ENCODE data around the gene LGR6.

Gene LGR6

DNA sequence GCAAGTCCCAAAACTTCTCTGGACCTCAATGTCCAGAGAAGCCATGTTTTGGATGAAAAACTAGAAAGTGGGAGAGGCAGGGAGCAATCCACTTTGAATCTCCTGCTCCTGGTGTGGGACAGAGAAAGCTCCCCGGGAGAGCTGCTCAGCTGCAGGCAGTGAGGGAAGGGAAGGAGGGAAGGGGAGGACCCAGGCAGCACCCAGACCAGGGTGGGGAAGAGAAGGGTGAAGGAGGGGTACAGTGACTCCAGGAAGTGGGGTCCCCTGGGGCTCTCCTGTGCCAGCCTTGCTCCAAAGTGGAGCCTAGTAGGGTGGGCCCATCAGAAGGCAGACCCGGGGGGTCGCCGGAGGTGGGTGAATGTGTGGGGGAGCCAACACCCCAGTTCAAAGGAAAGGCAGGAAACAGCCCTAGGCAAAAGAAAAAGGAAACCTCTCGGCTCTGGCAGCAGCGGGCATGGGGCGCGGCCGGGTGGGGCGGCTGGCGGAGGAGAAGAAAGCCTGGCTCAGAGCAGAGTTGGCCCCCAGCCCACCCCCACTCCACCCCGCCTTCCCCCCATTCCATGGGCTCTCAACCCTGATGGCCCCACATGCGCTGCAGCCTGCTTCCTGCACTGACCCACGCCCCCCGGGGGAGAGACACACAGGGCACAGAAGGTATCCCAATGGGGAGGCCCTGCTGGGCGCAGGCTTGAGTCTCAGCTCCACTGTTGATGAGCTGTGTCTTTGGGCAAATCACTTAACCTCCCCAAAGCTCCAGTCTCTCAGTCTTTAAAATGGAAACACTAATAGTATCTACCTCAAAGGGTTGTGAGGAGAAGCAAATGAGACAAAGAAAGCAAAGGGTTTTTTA, 5.7 kb downstream of the LGR6 start:
- DNase-seq (ENCODE audit: extremely low read depth in 1 of 2, low read depth in 1 of 2), result no peak

DNA sequence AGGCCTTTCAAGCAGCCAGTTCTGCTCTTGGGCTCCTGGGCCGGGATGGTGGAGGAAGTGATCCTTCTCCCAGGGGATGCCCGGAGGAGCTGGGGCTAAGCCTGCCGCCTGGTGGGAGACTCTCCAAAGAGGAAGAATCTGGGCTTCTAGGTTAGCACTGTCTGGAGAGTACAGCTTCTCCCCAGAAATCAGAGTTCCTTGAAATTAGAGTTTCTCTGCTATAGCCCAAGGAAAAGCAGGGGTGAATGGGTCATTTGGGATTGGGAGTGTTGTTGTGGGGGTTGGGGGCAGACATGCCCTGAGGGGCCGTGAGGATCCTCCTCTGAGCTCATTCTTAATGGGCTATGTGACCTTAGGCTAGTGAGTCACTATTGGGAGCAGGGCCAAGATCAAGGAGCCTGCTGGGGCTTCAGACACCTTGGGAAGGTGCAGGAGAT, 6.5 kb downstream of the LGR6 start:
- DNase-seq (ENCODE audit: extremely low read depth in 1 of 2, low read depth in 1 of 2), result no peak

DNA sequence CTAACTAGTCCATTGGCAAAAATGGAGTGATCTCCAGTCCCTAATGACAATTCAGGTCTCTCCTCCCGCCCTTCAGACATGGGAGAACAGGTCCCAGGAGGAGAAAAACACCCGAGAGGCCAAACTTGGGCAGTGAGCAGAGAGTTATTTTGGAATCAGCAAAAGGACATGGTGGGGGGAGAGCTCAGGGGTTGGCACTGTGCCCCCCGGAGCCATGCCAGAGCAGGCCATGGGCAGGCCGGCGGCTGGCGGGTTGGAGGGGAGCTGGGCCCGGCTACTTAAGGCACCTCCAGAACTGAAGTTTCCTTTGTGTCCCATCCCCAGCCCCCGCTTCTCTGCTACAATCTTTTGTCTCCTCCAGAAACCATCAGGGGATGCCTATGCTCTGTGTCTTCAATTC, 7.1 kb downstream of the LGR6 start:
- DNase-seq (ENCODE audit: extremely low read depth in 1 of 2, low read depth in 1 of 2), result no peak

DNA sequence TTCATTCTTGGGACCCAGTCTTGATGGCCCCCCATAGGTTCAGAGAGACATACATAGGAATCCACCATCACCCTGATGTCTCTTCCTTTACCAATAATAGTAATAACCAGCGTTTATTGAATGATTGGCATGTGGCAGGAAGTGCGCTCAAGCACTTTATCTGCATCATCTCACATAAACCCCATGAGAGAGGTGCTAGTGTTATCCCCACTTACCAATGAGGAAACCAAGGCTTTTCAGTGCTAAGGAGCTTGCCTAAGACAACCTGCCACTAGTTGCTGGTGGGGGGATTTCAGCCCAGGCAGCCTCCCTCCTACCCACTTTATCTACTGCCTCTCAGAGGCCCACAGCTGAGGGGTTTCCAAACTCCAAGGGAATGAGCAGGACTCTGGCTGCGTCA, 7.7 kb downstream of the LGR6 start:
- no peak for DNase-seq (ENCODE audit: extremely low read depth in 1 of 2, low read depth in 1 of 2)

DNA sequence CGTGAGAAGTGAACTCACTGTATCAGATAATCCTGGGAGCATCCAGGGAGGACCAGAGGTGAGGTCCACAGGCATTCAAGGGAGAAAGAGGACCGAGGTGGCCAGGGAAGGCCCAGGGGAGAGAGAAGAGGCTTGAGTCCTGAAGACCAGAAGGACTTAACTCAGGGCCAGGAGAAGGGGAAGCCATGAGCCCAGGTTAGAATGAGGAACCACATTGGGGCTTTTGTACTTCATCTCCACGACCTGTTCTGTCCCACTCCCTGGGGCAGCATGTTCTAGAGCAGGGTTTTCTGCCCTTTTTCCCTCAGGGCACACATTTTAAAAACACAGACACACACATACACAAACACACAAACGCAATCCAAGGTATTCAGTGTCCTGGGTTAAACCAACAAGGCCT, 8.4 kb downstream of the LGR6 start:
- DNase-seq (ENCODE audit: extremely low read depth in 1 of 2, low read depth in 1 of 2), result no peak

DNA sequence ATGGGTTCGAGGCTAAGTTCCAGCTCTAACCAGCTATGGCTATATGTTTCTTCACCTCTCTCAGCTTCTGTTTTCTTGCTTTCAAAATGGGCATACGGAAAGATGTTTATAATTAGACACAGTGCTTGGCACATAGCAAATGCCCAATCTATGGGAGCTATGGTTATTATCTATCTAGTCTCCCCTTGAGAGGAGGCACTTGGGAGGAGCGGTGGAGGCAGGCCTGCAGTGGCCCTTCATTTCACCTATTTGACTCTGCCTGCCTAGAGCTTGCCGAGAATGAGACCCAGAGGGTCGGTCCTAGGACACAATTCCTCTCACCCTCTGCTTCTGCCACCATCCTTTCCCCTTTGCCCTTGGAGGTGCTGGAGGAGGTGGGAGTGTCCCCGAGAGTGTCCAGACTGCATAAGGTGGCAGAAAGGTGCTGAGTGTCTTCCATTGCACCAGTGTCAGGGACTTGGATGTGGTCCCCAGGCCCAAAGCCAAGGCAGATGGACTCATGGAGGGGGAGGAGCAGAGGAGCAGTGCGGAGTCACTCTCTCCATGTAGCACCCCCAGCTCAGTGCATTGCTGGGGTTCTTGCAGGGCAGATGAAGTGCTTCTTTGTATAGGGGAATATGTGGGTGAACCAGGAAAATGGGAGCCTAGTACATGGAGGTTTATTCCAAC, 9.0 kb downstream of the LGR6 start:
- DNase-seq (ENCODE audit: extremely low read depth in 1 of 2, low read depth in 1 of 2), result no peak

DNA sequence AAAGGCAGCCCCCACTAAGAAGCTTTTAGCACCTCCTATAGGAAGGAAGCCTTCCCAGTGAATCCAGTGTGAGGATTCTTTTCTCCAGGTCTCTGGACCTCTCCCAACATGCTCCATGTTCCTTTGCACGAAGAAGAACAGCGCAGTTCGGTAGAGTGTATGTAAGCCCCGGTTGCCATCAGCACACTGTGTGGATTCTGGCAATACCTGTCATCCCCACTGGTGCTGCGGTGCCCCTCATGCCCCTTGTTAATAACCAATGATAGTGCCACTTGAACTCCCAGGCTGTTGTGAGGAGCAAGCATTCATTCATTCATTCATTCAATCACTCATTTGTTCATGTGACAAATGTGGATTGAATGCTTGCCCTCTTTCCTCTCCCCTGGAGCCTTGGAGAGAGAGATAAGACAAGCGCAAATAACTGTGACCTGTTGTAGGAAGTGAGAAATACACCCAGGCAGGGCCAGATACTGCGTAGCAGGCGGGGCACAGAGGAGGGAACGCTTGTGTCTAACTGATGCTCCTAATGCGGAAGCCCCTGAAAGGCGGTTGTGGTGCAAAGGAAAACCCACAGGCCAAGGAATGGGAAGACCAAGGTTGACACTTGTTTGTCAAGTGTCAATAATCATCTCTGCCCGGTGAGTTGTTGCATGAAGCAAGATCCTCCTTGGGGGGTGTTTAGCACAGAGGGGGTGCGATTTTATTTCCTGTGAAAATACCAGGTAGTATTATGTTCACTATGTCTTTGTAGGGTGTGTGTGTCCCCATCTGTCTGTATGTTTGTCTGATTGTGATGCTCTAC, 9.8 kb downstream of the LGR6 start:
- no peak for DNase-seq (ENCODE audit: extremely low read depth in 1 of 2, low read depth in 1 of 2)

DNA sequence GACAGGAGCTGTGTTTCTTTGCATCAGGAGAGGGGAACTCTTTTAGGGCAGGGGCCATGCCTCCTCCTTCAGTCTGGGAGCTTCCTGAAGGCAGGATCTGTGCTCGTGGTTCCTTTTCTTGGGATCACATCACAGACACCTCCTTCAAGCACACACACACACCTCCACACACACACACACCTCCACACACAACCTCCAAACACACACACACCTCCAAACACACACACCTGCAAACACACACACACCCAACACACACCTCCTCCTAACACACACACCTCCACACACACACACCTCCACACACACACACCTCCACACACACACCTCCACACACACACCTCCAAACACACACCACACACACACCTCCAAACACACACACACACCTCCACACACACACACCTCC, 10.5 kb downstream of the LGR6 start:
- DNase-seq (ENCODE audit: extremely low read depth in 1 of 2, low read depth in 1 of 2), result no peak

DNA sequence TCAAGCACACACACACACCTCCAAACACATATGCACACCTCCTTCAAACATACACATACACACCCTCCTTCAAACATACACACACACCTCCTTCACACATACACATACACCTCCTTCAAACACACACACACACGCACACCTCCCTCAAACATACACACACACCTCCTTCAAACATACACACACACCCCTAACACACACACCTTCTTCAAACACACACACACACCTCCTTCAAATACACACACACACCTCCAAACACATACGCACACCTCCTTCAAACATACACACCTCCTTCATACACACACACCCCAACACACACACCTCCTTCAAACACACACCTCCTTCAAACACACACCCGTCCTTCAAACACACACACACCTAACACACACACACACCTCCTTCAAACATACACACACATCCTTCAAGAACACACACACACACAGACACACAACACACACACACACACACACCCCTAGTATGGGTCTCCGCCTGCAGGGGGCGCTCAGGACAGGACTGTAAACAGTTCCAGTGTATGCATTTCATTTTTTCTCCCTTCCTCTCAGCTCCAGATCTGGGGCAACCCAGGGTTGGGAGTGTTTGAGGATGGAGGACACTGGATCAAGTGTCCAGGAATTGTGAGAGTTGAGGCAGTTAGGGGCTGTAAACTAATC, 12.1 kb downstream of the LGR6 start:
- DNase-seq (ENCODE audit: extremely low read depth in 1 of 2, low read depth in 1 of 2), result no peak

DNA sequence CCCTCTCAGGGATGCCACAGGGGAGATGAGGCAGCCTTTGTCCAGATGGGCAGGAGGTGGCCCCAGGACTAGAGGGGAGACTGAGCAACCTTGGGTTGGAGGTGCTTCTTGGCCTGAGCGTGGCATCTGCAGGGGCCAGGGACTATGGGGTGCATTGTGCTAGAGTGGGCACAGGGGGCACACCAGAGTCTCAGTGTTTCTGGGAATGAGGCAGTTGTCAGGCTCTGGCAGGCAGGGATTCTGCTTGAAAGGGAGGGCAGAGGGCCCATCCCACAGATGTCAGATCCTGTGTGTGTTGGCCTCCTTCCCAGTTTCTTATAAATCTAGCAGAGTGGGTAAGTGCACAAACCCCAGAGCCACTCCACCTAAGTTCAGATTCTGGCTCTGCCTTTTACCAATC, 13.7 kb downstream of the LGR6 start:
- no peak for DNase-seq (ENCODE audit: extremely low read depth in 1 of 2, low read depth in 1 of 2)

DNA sequence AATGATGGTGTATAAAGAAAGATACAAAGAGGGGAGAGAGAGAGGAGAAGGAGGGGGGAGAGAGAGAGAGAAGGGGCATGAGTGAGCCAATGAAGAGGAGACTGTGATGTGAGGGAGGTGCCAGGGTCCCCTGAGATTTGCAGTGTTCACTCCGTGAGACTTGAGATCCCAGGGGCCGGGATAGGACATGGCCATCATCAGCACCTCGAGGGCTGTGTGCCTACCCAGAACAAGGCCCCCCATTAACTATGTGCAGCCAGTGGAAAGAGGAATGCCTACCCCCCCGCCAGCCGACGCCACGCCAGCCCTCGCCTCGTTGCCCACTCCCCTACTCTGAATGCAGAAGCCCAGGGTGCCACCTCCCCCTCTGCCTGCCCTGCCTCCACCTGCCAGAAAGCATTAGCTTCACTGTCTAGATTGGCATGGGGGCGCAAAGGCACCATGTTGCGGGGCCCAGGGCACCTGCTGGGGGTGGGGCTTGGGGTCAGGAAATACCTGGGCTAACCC, 14.8 kb downstream of the LGR6 start:
- DNase-seq (ENCODE audit: extremely low read depth in 1 of 2, low read depth in 1 of 2), result no peak

DNA sequence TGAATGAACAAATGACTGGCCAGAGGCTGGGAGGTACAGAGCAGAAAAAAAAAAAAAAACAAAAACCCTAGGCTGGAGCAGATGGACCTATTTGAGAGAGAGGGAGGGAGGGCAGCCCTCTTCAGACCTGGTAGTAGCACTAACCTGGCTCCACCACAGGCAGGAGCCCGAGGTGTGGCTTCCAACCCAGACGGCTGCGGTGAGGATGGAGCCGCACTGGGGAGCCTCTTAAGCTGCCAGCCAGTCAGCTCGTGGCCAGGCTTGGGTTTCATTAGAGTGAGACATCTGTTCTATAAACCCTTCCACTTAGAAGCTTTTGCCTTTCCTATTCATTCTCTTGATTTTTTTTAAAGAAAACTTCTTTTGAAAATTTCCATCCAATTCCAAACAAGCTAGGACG, 16.8 kb downstream of the LGR6 start:
- no peak for DNase-seq (ENCODE audit: extremely low read depth in 1 of 2, low read depth in 1 of 2)

DNA sequence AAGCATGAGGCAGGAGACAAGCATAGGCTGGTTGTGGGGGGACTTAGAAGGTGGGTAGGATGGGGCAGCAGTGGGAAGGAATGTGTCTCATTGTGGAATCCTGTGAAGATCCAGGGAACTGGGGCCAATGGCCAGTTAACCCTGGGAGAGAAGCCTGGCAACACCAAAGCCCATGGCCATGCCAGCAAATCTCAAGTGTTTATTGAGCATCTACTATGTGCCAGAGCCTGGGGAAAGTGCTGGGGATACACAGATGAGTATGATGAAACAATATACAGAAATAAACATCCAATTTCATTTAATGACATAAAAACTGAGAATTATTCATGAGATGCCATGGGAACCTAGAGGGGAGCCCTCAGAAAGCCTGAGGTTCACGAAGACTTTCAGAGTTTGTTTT, 17.4 kb downstream of the LGR6 start:
- no peak for DNase-seq (ENCODE audit: extremely low read depth in 1 of 2, low read depth in 1 of 2)

DNA sequence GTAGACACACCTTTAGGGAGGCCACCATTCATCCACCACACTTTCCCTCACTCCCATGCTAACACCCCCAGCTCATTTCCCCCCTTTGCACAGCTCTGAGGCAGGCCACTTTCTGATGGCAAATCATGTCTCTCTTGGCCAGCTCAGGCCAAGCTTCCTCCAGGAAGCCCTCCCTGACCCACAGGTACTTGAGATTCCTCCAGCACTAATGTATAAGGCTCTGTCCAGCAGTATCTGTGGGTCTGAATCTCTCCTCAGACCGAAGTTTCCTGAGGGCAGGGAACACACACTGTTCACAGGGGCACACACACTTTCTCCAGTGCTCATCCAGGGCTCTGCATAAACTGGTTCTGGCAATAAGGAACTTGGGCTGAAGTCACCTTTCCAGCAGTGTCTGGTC, 19.2 kb downstream of the LGR6 start:
- no peak for DNase-seq (ENCODE audit: extremely low read depth in 1 of 2, low read depth in 1 of 2)

DNA sequence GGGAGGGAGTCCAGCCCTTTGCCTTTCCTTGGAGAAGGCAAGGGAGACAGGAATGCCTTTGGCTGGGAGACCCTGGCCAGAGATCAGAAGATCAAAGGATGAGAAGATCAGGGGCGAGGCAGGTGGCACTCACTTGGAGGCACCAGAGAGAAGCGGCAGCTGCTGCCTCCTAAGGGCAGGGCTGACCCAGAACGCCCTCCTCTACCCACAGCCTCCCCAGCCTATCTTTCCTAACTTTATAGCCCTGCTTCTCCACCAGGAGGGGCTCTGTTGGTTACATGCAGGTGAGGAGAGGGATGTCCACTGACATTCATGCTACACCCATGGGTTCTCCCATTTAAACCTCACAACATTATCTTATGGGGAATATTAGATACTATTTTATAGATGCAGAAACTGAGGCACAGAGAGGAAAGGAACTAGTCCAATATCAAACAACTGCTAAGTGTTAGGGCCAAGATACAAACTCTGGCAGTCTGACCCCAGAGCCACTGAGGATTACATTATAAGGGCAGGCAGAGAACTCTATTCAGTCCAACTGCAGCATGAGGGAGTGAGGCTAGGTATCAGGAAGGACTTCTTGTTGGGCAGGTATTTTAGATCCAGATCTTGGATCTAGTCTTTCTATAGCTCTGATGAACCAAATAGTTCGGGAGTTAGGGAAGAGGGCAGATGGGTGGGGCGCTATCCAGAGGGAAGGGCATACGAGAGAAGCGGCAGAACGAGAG, 19.9 kb downstream of the LGR6 start:
- DNase-seq (ENCODE audit: extremely low read depth in 1 of 2, low read depth in 1 of 2), result no peak

DNA sequence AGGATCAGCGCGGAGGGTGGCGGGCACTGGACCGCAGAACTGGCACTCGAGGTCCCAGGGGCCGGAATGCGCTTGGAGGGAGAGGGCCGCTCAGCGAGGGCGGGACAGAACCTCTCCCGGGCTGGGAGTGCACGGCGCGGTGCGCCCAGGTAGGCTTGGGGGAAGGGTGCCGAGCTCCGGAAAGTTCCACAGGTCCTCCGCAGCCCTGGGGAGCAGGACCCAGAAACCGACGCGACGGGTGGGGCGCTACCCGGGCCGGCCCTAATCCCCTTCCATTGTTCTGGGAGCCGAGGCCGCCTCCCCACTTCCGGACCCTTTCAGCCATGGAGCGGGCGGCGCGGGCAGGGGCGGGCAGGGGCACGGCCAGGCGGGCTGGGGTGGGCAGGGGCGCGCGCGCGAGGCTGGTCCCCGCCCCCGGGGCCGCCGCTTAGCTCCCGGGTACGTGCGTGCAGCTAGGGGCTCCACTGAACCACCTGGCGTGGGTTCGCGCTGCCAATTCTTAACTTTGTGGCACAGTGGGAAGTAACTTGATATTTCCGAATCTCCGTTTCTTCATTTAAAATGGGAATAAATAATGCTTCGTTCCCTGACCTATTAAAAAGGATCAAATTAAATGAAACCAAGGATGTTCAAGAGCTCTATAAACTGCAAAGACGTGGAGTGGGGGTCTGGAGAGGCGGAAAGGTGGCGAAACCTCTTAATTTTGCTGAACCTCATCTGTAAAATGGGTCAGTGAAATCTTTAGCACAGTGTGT, 20.7 kb downstream of the LGR6 start:
- no peak for DNase-seq (ENCODE audit: extremely low read depth in 1 of 2, low read depth in 1 of 2)

DNA sequence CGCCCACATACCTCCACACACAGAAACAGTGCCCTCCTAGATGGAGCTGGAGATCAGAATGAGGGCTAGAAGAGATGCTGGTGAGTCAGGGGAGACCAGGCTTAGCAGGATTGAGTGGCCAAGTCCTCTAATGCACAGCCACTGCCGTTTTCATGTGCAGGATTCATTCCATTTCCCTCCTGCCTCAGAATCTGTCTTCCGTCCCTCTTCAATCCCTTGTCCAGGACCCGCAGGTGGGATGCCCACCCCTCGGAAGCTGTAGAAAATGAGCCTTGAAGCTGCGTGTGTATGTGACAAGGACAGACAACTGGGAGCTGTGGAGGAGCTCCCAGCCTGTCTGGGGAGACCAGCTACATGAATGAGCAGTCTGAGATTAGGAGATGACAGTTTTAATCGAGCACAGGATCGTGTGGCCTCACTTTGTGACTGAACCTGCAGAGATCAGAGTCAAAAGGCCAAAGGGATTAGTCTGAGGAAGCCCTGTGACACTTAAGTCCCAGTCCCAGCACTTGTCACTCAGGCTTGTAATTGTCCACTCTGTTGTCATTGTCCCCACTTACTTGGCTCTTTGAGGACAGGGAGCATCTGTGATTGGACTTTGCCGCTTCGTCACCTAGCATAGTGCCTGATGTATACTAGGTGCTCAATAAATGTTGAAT, 22.0 kb downstream of the LGR6 start:
- no peak for DNase-seq (ENCODE audit: extremely low read depth in 1 of 2, low read depth in 1 of 2)

DNA sequence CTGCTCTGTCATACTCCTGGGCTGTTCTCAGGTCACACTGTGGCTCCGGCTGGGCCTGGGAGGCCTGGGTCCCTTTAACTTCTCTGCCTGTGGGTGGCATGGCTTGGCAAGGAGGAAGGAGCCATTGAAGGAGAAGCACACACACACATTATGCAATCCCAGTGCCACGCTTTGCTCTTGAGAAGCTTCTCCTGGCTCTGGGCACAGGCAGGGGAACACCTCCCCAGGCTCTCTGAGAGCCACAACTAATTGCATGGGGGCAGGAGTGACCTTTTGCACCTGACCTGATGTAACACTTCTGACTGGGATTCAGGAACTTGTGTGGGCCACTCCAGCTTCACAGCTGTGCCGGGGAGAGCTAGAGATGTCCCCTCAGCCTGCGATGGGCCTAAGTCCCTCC, 23.1 kb downstream of the LGR6 start:
- DNase-seq (ENCODE audit: extremely low read depth in 1 of 2, low read depth in 1 of 2), result no peak

DNA sequence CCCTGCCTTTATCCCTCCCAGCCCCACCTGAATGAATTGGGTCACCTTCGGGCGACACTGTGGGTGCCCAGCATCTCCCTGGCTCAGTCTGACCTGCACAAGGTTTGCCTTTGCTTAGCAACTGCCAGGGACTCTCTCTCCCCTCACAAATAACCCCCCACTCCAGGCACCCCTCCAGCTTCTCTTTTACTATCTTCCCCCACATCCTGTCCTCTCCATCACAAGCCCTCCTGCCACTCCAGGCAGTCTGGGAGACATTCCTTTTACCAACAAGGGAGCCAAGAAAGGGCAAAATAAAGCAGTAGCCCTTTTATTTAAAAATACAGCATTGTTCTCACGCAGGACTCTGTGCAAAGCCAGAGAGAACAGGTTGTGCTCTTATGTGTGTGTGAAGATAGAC, 23.9 kb downstream of the LGR6 start:
- no peak for DNase-seq (ENCODE audit: extremely low read depth in 1 of 2, low read depth in 1 of 2)

Data from stimulated activated CD8-positive, alpha-beta memory T cell treated with anti-CD3 and anti-CD28 coated beads, Interleukin-7, amount 100 ng/mL, for 48 hours (primary cell).